Activated naive CD8-positive, alpha-beta T cell treated with anti-CD3 and anti-CD28 coated beads, Interleukin-2, amount 10 ng/mL, durations not matched to agents 7 days and 5 days (primary cell): Measurements from ENCODE around the gene PTH2. TPM values are rescaled to one million over a fixed set of nuclear protein-coding genes. Genes with fewer than 3 reads are reported as not detected.
"Not testable (repeated sequence)": the region's sequence is repeated elsewhere in the genome, so short reads cannot be mapped to it uniquely, and the experiment has no call there.

Source experiments
- ATAC-seq: fragments of 150-1000 bp; cut with Tn5 transposase; one replicate; pipeline ENCODE4 v1.10.0; 2021; ENCODE audit warnings: low read depth, moderate library complexity
- POLR2A ChIA-PET: fragments of 350-600 bp; sonication (Branson Sonifier 250); formaldehyde crosslinking; loops from one replicate; lab custom pipeline; 2021; ENCODE audit warnings: antibody characterized with exemption; lab: Charles Lee
- DNase-seq: peaks from one replicate; pipeline ENCODE4 v3.0.0; 2021
- H3K27ac Mint-ChIP-seq: one replicate; pipeline ENCODE4 v1.8.0; 2022; ENCODE audit warnings: mild to moderate bottlenecking, mixed read lengths
- H3K27me3 Mint-ChIP-seq: one replicate; pipeline ENCODE4 v1.8.0; 2022; ENCODE audit warnings: mild to moderate bottlenecking, moderate library complexity, mixed read lengths
- H3K36me3 Mint-ChIP-seq: one replicate; pipeline ENCODE4 v1.8.0; 2021; ENCODE audit warnings: mild to moderate bottlenecking, mixed read lengths
- H3K4me1 Mint-ChIP-seq: one replicate; pipeline ENCODE4 v1.8.0; 2021; ENCODE audit warnings: mixed read lengths
- H3K4me3 Mint-ChIP-seq: one replicate; pipeline ENCODE4 v1.8.0; 2022; ENCODE audit warnings: mild to moderate bottlenecking, moderate library complexity, mixed read lengths
- H3K9me3 Mint-ChIP-seq: one replicate; pipeline ENCODE4 v1.8.0; 2021; ENCODE audit warnings: mixed read lengths
- total RNA-seq, 2 experiments: library from RNA; stranded (reverse); gene quantifications; one replicate each; pipeline ENCODE4 v1.2.3, GENCODE V29; 2021

PTH2 gene, protein sequence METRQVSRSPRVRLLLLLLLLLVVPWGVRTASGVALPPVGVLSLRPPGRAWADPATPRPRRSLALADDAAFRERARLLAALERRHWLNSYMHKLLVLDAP
- total RNA-seq, result not detected

DNA sequence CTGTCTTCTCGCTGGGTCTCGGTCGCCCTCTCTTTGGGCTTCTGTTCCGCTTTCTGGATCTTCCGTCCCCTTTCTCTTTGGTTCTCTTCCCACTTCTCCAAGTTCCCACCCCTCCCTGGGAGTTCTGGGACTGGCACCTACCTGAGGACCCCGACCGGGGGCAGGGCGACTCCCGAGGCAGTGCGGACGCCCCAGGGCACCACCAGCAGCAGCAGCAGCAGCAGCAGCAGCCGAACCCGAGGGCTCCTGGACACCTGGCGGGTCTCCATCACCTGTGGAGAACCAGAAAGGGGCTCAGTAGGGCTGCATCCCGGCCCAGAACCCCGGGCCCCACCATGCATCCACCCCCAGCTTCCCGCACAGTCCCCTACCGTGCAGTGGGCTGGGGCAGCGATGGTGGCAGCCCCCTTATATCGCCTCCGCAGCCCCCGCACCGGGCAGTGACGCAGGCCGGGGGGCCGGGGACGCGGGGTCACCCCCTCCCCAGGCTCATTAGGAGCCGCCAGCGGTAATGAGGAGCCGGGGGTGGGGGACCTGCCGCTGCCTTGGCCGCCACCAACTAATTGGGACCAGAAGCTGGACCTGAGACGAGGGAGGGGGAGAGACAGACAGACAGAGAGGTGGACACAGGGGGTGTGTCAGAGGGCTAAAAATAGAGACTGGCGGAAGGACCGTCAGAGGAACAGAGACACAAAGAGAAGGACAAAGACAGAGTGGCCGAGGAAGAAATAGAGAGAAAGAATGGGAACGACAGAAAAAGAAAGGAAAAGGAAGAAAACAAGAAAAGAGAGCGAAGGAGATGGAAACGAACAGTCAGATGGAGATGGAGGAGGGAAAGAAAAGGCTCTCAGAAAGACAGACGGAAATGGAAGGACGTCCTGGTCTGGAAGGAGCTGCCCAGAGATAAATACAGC lies at the start of gene PTH2:
PTH2 (minus strand) TSS at position 371 of the 914 bp plus-strand sequence; CDS start at position 269, 102 bp downstream.
- peaks cover 51% of the 10 kb centered on the region for H3K4me1 Mint-ChIP-seq
- H3K27me3 Mint-ChIP-seq, result peaks cover 92% of the 10 kb centered on the region
- no peaks in the 10 kb centered on the region for H3K9me3 Mint-ChIP-seq
- POLR2A ChIA-PET, result interaction anchor here (0.7 to 2.2 kb wide), 4 partner anchors 10 to 28 kb away, joined by 3 to 6 read pairs (median 4); partner anchors contain the start of gene PIH1D1
- peak within 1 kb of the TSS; percentile 10 for H3K27ac Mint-ChIP-seq
- ATAC-seq (no peak), DNase-seq (no peak)
- peak within 1 kb of the TSS; percentile 74 for H3K4me3 Mint-ChIP-seq
- no peaks in the 10 kb centered on the region for H3K36me3 Mint-ChIP-seq

DNA sequence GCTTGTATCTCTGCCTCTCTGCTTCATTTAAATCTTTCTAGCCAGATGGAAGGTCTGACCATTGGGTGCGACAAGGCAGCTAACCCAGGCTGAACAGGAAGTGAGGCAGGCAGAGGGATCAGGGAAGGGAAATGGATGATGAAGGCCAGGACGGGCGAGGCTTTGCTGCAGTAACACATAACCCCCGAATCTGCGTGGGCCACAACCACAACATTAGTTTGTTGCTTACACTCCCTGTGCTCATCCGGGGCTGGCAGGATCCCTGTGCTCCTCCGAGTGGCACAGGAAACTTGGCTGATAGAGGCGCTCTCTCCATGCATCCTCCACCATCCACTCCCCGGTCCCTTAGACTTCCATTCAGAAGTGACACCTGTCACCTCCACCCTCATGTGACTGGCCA lies 49.7 kb upstream of the PTH2 start:
- Mint-ChIP-seq H3K4me1 (peaks cover 48% of the 10 kb centered on the region), H3K36me3 (peaks cover 26% of the 10 kb centered on the region), H3K9me3 (no peaks in the 10 kb centered on the region), H3K27me3 (no peaks in the 10 kb centered on the region), H3K4me3 (peak overlapping the region; percentile 98), H3K27ac (peak overlapping the region; percentile 99)
- no peak for DNase-seq
- ATAC-seq, result no peak
- POLR2A ChIA-PET, result interaction anchor here (0.5 to 6.8 kb wide), 8 partner anchors 12 to 178 kb away, joined by 3 to 128 read pairs (median 4); partner anchors contain the start of genes ALDH16A1, CD37, PIH1D1 and RPS11

DNA sequence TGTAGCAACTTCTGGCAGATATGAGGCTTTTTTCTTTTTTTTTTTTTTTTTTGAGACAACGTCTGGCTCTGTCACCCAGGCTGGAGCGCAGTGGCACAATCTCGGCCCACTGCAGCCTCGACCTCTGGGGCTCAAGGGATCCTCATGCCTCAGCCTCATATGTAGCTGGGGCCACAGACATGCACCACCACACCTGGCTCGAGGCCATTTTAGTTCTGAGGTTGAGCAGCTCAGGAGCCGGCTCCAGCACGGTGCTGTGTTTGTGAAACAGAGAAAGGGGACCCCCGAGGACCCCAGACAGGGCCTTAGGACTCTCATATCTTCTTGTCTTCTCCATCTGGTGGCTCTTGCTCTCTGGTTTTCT lies 47.4 kb upstream of the PTH2 start:
- Mint-ChIP-seq H3K27me3 (no peaks in the 10 kb centered on the region), H3K27ac (peak overlapping the region; percentile 89), H3K9me3 (no peaks in the 10 kb centered on the region), H3K36me3 (peaks cover 16% of the 10 kb centered on the region), H3K4me3 (peak overlapping the region; percentile 58), H3K4me1 (peaks cover 37% of the 10 kb centered on the region)
- no peak for ATAC-seq
- POLR2A ChIA-PET, result interaction anchor here (0.6 to 6.8 kb wide), 15 partner anchors 14 to 212 kb away, joined by 3 to 128 read pairs (median 5); partner anchors contain the start of genes ALDH16A1, KASH5, PIH1D1 and RPL13A
- DNase-seq, result no peak

DNA sequence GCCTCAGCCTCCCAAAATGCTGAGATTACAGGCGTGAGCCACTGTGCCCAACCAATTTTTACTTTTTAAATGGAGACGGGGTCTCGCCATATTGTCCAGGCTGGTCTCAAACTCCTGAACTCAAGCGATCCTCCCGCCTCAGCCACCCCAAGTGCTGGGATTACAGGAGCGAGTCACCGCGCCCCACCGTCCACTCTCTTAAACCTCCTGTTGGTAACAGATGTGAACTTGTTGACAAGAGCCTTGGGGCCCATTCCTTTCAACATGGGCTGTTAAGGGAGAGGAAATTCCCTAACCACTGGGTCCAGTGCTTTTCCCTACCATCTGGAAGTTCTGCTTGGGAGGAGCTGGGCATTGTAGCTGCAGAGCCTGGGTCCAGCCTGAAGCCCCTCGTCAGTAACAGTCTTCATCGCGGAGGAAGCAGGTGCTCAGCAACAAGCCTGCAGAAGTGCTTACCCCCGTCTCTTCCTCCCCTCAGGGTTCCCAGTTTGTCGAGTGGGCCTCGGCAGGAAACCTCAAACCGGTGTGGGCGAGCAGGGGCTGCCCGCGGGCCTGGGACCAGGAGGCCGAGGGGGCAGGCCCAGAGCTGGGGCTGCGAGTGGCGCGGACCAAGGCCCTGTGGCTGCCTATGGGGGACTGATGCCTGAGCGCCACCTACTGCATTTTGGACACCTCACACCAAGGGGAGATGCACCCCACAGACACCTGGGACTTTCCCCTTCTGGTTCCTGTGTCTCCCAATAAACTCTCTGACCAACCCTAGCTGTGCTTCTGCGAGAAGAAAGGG lies 46.8 kb upstream of the PTH2 start:
- no peaks in the 10 kb centered on the region for H3K9me3 Mint-ChIP-seq
- H3K4me1 Mint-ChIP-seq, result peaks cover 37% of the 10 kb centered on the region
- peaks cover 10% of the 10 kb centered on the region for H3K36me3 Mint-ChIP-seq
- H3K4me3 Mint-ChIP-seq, result peak overlapping the region; percentile 58
- POLR2A ChIA-PET, result interaction anchor here (0.5 to 6.8 kb wide), 18 partner anchors 15 to 212 kb away, joined by 3 to 128 read pairs (median 4); partner anchors contain the start of genes ALDH16A1, KASH5, PIH1D1 and RPL13A
- ATAC-seq (peak; percentile 58), DNase-seq (peak; percentile 92)
- no peaks in the 10 kb centered on the region for H3K27me3 Mint-ChIP-seq
- peak overlapping the region; percentile 89 for H3K27ac Mint-ChIP-seq

DNA sequence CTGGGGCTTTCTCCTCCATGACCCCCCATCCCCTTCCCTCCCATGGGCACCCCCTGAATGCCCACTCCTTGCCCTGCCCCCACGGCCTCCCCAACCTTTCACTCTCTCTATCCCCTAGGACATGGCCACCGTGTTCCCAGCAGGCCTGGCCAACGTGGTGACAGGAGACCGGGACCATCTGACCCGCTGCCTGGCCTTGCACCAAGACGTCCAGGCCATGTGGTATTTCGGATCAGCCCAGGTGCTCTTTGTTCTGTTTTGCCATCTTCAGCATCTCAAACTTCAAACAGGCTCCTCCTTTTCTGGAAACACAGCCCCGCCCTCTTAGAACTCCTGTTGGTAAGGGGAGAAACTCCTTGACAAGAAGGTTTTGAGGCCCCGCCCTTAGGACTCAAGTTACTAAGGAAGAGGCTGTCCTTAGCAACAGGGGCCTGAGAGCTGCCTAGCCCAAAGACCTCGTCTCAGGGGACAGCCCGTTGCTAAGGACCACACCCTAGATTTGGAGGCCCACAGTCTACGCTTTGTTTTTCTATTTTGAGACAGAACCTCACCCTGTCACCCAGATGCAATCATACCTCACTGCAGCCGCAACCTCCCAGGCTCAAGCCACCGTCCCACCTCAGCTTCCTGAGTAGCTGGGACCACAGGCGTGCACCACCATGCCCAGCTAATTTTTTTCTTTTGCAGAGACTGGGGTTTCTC lies 45.7 kb upstream of the PTH2 start:
- POLR2A ChIA-PET, result interaction anchor here (0.5 to 6.8 kb wide), 8 partner anchors 10 to 170 kb away, joined by 3 to 128 read pairs (median 4); partner anchors contain the start of genes ALDH16A1, PIH1D1, RPS11 and SLC17A7
- no peaks in the 10 kb centered on the region for H3K9me3 Mint-ChIP-seq
- DNase-seq (peak; percentile 87), ATAC-seq (peak; percentile 67)
- H3K27me3 Mint-ChIP-seq, result no peaks in the 10 kb centered on the region
- peaks cover 3% of the 10 kb centered on the region for H3K36me3 Mint-ChIP-seq
- H3K4me3 Mint-ChIP-seq, result peak overlapping the region; percentile 86
- H3K4me1 Mint-ChIP-seq, result peaks cover 37% of the 10 kb centered on the region
- peak overlapping the region; percentile 99 for H3K27ac Mint-ChIP-seq

DNA sequence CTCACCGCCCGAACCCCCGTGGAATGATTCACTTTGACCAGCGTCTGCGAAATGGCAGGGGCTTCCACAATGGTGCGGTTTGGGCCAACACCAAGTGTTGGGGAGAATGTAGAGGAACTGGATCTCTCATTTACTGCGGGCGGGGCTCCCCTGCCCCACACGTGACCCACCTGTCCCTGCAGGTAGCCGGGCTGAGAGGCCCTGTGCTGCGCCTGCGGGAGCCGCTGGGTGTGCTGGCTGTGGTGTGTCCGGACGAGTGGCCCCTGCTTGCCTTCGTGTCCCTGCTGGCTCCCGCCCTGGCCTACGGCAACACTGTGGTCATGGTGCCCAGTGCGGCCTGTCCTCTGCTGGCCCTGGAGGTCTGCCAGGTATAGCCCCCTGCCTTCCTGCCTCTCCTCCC lies 45.0 kb upstream of the PTH2 start:
- POLR2A ChIA-PET, result interaction anchor here (6.8 kb wide), 1 partner anchor 15 kb away, joined by 128 read pairs; the partner anchor contains the start of genes ALDH16A1 and PIH1D1
- DNase-seq, result no peak
- H3K4me3 Mint-ChIP-seq, result no peak overlapping the region
- H3K27me3 Mint-ChIP-seq, result no peaks in the 10 kb centered on the region
- peaks cover 3% of the 10 kb centered on the region for H3K36me3 Mint-ChIP-seq
- H3K4me1 Mint-ChIP-seq, result peaks cover 32% of the 10 kb centered on the region
- no peaks in the 10 kb centered on the region for H3K9me3 Mint-ChIP-seq
- ATAC-seq, result no peak
- H3K27ac Mint-ChIP-seq, result peak overlapping the region; percentile 99

DNA sequence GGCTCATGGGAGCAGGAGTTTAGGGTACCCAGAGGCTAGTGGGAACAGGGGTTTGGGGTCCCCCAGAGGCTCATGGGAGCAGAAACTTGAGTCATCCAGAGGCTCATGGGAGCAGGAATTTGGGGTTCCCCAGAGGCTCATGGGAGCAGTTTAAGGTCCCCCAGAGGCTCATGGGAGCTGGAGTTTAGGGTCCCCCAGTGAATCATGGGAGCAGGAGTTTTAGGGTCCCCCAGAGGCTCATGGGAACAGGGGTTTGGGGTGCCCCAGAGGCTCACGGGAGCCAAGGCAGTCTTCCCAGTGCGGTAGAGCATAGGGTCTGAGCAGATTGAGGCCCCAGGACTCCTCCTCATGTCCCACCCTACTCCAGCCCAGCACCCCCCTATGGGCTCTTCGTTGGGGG lies 42.1 kb upstream of the PTH2 start:
- Mint-ChIP-seq H3K27me3 (no peaks in the 10 kb centered on the region), H3K36me3 (peaks cover 8% of the 10 kb centered on the region), H3K9me3 (no peaks in the 10 kb centered on the region), H3K4me3 (no peak overlapping the region), H3K4me1 (peaks cover 18% of the 10 kb centered on the region), H3K27ac (no peak overlapping the region)
- DNase-seq, result no peak
- POLR2A ChIA-PET, result interaction anchor here (0.8 to 3.0 kb wide), 3 partner anchors 10 to 14 kb away, joined by 3 to 15 read pairs (median 3); partner anchors contain the start of genes ALDH16A1 and PIH1D1
- ATAC-seq, result no peak

DNA sequence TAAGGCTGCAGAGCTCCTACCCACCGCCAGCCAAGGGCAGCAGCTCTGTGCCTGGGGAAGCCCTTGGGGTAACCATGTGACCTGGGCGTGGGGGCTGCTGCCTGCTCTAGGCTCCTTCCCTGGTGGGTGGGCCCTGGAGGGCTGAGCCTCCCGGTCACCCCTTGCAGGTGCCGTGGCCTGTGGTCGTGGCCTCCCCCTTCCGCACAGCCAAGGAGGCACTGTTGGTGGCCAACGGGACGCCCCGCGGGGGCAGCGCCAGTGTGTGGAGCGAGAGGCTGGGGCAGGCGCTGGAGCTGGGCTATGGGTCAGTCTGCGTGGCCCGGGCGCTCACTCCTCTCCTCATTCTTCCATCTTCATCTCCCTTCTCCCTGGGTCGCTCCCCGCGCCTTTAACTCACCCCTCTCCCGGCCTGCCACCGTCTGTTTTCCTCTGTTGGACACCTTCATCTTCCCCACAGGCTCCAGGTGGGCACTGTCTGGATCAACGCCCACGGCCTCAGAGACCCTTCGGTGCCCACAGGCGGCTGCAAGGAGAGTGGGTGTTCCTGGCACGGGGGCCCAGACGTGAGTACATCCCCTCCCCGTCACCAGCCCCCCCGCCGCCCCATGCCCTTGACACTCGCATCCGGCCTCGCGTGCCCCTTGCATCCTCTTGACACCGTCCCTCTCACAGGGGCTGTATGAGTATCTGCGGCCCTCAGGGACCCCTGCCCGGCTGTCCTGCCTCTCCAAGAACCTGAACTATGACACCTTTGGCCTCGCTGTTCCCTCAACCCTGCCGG lies 40.9 kb upstream of the PTH2 start:
- DNase-seq (no peak), ATAC-seq (no peak)
- peaks cover 11% of the 10 kb centered on the region for H3K36me3 Mint-ChIP-seq
- peaks cover 6% of the 10 kb centered on the region for H3K4me1 Mint-ChIP-seq
- H3K4me3 Mint-ChIP-seq, result no peak overlapping the region
- POLR2A ChIA-PET, result interaction anchor here (1.4 to 3.0 kb wide), 2 partner anchors 10 to 13 kb away, joined by 3 to 15 read pairs; partner anchors contain the start of genes ALDH16A1 and PIH1D1
- H3K27ac Mint-ChIP-seq, result no peak overlapping the region
- H3K27me3 Mint-ChIP-seq, result no peaks in the 10 kb centered on the region
- H3K9me3 Mint-ChIP-seq, result no peaks in the 10 kb centered on the region

DNA sequence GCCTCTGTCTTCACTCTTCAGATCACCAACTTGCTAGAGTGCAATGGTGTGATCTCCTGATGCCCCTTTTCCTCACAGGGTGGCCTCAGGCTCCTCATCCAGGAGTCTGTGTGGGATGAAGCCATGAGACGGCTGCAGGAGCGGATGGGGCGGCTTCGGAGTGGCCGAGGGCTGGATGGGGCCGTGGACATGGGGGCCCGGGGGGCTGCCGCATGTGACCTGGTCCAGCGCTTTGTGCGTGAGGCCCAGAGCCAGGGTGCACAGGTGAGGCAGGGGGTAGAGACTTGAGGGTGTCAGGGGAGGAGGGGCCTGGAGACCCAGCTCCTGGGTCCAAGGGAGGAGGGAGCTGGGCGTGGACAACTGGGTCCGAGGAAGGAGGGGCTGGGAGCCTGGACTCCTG lies 39.3 kb upstream of the PTH2 start:
- POLR2A ChIA-PET, result no interaction called here
- H3K27me3 Mint-ChIP-seq, result no peaks in the 10 kb centered on the region
- H3K27ac Mint-ChIP-seq, result peak overlapping the region; percentile 63
- ATAC-seq (no peak), DNase-seq (no peak)
- peaks cover 4% of the 10 kb centered on the region for H3K4me1 Mint-ChIP-seq
- H3K9me3 Mint-ChIP-seq, result no peaks in the 10 kb centered on the region
- peaks cover 9% of the 10 kb centered on the region for H3K36me3 Mint-ChIP-seq
- no peak overlapping the region for H3K4me3 Mint-ChIP-seq

DNA sequence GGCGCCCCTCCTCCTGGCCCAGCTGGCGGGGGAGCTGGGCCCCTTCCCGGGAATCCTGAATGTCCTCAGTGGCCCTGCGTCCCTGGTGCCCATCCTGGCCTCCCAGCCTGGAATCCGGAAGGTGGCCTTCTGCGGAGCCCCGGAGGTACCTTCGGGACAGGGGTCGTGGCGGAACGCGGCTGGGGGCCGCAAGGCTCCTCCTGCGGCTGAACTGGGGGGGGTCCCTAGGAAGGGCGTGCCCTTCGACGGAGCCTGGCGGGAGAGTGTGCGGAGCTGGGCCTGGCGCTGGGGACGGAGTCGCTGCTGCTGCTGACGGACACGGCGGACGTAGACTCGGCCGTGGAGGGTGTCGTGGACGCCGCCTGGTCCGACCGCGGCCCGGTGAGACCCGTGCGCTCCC lies 38.4 kb upstream of the PTH2 start:
- ATAC-seq (no peak), DNase-seq (no peak)
- Mint-ChIP-seq H3K4me1 (peaks cover 6% of the 10 kb centered on the region), H3K27me3 (no peaks in the 10 kb centered on the region), H3K9me3 (no peaks in the 10 kb centered on the region), H3K27ac (no peak overlapping the region), H3K4me3 (no peak overlapping the region), H3K36me3 (peaks cover 11% of the 10 kb centered on the region)
- POLR2A ChIA-PET, result no interaction called here

DNA sequence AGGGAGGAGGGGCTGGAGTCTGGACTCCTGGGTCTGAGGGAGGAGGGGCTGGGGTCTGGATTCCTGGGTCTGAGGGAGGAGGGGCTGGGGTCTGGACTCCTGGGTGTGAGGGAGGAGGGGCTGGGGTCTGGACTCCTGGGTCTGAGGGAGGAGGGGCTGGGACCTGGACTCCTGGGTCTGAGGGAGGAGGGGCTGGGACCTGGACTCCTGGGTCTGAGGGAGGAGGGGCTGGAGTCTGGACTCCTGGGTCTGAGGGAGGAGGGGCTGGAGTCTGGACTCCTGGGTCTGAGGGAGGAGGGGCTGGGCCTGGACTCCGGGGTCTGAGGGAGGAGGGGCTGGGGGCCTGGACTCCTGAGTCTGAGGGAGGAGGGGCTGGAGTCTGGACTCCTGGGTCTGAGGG lies 37.9 kb upstream of the PTH2 start:
- peaks cover 12% of the 10 kb centered on the region for H3K36me3 Mint-ChIP-seq
- DNase-seq, H3K4me3 Mint-ChIP-seq, H3K9me3 Mint-ChIP-seq, H3K27me3 Mint-ChIP-seq, H3K27ac Mint-ChIP-seq, POLR2A ChIA-PET, ATAC-seq, H3K4me1 Mint-ChIP-seq: not testable (repeated sequence)
